ENCODE measurements around the gene ARHGAP42.

- TF ChIP-seq EZH2phosphoT487 (IDR thresholded peaks at IDR 0.05; ENCODE audit: insufficient read depth, low read depth) (no peak), EZH2 (IDR thresholded peaks at IDR 0.05; ENCODE audit: insufficient read depth, poor library complexity, severe bottlenecking) (no peak)
These were observed 79.7 kb downstream of the ARHGAP42 start for GRCh38 chr11:100766764-100767163.
